ENCODE measurements around the gene SPINT1.

SPINT1 gene

GRCh38 chr15:40893733-40894680 lies 50.2 kb downstream of the SPINT1 start, which contains the start of gene VPS18:
Gene VPS18, plus strand, starts transcription at chr15:40894450. Its CDS starts 319 bp downstream, at chr15:40894769.
- DNase-seq = peak; percentile 99

GRCh38 chr15:40894681-40895448 lies 51.0 kb downstream of the SPINT1 start:
- DNase-seq = peak; percentile 70

GRCh38 chr15:40899536-40900207 lies 55.8 kb downstream of the SPINT1 start:
- no peak for DNase-seq

GRCh38 chr15:40900256-40901052 lies 56.6 kb downstream of the SPINT1 start:
- no peak for DNase-seq

GRCh38 chr15:40901053-40901443 lies 57.2 kb downstream of the SPINT1 start:
- DNase-seq = no peak

- no peak for DNase-seq
Measured at GRCh38 chr15:40902605-40903561, 59.0 kb downstream of the SPINT1 start.

GRCh38 chr15:40904552-40905201 lies 60.8 kb downstream of the SPINT1 start:
- DNase-seq = no peak

GRCh38 chr15:40906091-40906990 lies 62.5 kb downstream of the SPINT1 start:
- DNase-seq = peak; percentile 81

- DNase-seq = peak; percentile 59
Measured at GRCh38 chr15:40906991-40907802, 63.3 kb downstream of the SPINT1 start.

All from activated naive CD4-positive, alpha-beta T cell treated with anti-CD3 and anti-CD28 coated beads, Interleukin-2, amount 50 U/mL, for 16 hours (primary cell).